NCI-H1105 (cell line): Measurements from ENCODE around the gene RIPK3.

Source experiments
- DNase-seq: peaks from one replicate; lab custom pipeline; 2025; lab: John Stamatoyannopoulos, UW

The RIPK3 gene

DNA sequence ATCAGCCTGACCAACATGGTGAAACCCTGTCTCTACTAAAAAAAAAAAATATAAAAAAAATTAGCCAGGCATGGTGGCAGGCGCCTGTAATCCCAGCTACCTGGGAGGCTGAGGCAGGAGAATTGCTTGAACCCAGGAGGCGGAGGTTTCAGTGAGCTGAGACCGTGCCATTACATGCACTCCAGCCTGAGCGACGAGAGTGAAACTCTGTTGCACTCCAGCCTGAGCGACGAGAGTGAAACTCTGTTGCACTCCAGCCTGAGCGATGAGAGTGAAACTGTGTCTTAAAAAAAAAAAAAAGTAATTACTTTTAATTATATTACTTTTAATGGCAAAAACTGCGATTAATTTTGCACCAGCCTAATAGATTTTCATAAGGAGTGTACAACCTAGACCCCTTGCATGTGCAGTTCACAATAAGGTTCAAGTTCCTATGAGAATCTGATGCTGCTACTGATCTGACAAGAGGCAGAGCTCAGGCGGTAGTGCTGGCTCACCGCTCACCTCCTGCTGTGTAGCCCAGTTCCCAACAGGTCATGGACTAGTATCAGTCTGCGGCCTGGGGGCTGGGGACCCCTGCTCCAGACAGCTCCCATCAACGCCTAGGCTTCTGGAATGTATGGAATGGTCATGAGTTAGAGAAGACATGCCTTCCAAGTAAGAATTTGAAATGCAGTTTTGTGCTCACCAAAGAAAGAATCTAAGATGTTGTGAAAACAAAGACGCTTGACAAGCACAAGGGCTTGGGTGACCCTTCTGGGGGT lies 18.4 kb downstream of the RIPK3 start:
- no peak for DNase-seq

DNA sequence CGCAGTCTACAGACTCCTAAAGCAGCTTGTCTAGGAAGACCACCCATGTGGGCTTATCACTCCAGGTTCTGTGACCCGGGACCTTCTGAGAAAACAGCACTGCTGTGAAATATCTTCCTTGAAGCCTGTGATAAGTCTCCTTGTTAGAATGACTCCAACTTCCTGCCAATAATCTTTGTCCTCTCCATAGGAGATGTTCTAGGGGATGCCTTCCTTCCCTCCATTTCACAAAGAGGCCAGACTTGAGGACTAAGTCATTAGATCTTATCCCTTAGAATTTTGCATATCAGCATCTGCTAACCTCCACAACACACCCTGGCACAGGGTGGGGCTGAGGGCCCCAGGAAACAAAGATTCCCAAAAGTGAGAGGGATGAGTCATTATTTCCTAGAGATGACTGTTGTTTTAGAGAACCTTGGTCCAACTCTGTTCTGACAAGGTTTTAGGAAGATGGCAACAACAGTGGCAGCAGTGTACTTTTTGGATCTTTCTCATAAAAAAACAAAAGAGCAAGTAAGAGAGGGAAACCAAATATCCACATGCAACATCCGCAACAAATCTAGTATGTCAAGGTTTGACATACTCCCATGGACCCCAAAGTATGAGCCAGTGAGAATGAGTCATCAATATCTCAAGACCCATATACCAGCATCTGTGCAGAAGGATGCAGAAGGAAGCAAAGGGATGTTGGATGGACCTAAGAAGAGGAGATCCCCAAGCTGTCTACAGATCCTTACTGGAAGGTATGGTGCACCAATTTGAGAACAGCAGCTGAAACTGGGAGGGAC lies 22.5 kb downstream of the RIPK3 start:
- no peak for DNase-seq

DNA sequence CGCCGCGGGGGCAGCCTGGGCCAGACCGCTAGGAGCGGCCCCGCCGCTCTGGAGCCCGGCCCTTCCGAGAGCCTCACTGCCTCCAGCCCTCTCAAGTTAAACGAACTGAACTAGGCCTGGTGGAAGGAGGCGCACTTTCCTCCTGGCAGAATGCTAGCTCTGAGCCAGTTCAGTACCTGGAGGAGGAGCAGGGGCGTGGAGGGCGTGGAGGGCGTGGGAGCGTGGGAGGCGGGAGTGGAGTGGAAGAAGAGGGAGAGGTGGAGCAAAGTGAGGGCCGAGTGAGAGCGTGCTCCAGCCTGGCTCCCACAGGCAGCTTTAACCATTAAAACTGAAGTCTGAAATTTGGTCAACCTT lies 23.2 kb downstream of the RIPK3 start:
- peak; percentile 43 for DNase-seq

DNA sequence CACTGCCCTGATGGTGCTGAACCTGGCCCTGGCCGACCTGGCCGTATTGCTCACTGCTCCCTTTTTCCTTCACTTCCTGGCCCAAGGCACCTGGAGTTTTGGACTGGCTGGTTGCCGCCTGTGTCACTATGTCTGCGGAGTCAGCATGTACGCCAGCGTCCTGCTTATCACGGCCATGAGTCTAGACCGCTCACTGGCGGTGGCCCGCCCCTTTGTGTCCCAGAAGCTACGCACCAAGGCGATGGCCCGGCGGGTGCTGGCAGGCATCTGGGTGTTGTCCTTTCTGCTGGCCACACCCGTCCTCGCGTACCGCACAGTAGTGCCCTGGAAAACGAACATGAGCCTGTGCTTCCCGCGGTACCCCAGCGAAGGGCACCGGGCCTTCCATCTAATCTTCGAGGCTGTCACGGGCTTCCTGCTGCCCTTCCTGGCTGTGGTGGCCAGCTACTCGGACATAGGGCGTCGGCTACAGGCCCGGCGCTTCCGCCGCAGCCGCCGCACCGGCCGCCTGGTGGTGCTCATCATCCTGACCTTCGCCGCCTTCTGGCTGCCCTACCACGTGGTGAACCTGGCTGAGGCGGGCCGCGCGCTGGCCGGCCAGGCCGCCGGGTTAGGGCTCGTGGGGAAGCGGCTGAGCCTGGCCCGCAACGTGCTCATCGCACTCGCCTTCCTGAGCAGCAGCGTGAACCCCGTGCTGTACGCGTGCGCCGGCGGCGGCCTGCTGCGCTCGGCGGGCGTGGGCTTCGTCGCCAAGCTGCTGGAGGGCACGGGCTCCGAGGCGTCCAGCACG lies 23.8 kb downstream of the RIPK3 start:
- peak; percentile 52 for DNase-seq

DNA sequence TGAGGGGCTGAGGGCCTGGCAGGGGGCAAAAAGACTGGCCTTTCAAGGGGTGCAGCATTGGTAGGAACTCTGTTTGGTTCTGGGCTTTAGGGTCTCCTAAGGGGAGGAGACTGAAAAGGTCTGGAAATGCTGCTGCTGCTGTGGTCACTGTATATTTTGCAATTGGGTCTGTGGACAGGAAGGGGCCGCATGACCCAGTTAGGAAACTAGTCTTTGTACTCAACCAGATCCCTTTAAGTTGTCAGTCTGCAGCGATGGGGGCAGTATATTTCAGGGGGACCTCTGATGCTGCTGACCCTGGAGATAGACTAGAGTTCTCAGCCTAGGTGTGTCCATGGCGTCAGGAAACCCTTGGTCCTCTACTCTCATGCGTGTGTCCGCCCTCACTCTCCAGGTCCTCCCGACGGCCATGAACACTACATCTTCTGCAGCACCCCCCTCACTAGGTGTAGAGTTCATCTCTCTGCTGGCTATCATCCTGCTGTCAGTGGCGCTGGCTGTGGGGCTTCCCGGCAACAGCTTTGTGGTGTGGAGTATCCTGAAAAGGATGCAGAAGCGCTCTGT lies 24.5 kb downstream of the RIPK3 start:
- DNase-seq = no peak

DNA sequence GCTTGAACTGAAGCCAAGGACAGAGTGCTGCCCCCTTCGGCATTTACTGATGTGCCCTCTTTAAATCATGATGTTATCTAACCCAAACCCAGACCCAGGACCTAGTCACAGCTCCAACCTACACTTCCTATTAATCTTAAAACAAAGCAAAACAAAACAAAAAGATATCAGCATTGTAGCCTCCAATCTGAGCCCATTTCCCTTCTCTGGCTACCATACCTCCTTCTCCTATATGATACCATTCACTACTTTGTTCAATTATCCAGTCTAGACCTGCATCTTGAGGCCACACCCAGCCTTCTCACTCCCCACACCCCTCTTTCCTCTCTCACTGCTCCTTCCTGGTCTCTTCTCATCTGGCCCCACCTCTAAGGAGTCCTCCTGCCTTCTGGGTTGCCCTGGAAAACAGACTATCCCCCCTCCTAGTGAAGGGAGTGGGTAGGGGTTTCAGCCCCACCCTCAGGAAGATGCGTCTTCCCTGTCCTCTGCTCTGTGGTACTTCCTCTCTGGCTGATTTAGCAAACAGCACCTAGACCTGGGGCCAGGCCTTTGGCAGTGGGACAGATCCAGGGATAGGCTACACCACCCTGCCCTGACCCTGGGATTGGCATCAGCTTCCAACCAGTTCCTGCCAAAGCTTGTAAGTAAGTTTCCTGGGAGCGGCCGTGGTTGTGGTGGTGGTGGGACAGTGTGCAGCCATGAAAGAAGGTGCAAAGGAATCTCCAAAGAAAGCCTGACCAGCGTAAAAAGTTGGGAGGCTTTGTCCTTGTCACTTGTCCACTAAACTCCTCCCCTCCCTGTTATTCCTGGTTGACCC lies 25.2 kb downstream of the RIPK3 start:
- DNase-seq = no peak

DNA sequence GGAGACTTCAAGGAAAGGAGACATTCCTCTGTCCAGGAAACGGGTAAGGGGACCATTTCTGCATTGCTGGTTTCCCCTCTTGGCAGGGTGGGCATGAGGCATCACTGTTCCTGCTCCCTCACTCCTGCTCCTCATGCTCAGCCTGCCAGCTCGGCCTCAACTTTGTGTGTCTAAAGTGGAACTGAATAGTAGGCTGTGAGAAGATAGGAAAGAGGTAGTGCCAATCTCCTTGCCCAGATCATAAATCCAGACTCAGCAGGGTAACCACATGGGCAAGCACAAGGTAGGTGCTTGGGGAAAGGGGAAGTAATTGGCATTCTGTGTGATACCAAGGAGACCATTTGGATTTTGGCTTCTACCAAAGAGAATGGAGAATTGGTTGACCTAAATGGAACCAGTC lies 25.9 kb downstream of the RIPK3 start:
- no peak for DNase-seq

DNA sequence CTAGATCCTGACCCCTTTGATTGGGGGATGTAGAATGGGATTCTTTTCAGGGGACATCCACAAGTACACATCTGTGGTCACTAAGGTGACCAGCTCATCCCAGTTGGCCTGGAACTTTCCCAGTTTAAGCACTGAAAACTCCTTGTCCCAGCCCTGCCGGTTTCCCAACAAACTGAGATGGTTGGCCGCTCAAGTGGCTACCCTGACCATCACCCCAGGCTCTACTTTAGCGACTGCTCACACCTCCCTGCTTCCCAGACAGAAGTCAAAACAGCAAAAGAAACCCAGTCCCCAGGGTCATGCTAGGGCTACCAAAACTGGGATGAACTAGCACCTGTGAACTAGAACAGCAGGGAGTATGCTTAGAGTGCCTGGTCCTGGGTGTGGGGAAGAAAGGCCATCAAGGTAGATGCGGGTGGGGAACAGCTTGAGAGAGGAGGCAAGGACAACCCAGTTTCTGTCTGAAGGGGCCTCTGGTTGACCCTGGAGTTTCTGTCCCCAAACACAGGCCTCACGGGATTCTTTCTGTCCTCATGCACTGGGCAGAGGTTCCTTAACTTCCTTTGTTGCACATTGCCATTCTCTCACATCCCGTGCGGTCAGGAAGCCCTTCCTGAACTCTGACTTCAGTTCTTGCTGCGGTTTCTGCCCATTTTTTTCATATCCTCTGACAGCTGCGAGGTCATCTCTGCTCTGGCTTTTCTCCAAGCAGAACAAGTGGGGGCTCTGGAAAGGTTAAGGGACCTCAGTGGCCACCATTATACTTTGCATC lies 26.9 kb downstream of the RIPK3 start:
- DNase-seq = no peak

DNA sequence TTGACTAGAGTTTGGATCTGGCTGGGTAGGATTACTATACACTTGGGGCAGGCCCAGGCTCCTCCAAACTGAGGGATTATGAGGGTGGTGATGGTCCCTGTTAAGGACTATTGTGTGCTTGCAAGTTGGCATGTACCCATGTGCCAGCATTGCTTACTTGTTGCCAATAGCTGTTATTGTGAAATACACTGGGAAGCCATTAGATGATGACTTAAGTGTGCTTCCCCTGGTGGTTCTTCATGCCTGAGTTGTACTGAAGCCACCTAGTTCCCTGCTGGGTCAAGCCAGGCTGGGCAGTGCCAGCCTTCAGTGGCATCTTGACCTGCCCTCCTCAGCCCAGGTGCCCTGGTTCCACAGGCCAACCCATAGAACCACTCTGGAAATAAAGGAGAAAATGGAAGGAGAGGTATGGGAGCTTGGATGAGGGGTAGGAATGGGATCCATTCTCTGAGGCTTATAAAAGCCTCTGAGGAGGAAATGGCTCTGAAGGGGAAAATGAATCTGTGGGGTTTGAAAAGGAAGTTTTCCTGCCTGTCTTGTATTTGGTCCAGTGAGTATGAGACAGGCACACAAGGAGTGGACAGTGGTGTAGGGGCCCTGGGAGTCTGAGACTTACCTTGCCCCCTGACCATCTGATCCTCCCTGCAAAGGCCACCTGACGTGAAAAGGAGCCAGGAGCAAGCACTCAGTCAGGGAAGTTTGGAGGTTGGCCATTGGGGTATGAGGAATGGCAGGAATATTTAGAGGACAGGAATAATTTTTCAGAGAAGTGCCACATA lies 27.8 kb downstream of the RIPK3 start:
- no peak for DNase-seq

DNA sequence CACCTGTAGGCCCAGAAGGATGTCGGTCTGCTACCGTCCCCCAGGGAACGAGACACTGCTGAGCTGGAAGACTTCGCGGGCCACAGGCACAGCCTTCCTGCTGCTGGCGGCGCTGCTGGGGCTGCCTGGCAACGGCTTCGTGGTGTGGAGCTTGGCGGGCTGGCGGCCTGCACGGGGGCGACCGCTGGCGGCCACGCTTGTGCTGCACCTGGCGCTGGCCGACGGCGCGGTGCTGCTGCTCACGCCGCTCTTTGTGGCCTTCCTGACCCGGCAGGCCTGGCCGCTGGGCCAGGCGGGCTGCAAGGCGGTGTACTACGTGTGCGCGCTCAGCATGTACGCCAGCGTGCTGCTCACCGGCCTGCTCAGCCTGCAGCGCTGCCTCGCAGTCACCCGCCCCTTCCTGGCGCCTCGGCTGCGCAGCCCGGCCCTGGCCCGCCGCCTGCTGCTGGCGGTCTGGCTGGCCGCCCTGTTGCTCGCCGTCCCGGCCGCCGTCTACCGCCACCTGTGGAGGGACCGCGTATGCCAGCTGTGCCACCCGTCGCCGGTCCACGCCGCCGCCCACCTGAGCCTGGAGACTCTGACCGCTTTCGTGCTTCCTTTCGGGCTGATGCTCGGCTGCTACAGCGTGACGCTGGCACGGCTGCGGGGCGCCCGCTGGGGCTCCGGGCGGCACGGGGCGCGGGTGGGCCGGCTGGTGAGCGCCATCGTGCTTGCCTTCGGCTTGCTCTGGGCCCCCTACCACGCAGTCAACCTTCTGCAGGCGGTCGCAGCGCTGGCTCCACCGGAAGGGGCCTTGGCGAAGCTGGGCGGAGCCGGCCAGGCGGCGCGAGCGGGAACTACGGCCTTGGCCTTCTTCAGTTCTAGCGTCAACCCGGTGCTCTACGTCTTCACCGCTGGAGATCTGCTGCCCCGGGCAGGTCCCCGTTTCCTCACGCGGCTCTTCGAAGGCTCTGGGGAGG lies 28.9 kb downstream of the RIPK3 start, which contains the start of gene LTB4R:
TSS of gene LTB4R (plus strand) at position 857 of the 959 bp plus-strand sequence. CDS start 4,150 bp downstream, outside the sequence.
- DNase-seq = no peak

DNA sequence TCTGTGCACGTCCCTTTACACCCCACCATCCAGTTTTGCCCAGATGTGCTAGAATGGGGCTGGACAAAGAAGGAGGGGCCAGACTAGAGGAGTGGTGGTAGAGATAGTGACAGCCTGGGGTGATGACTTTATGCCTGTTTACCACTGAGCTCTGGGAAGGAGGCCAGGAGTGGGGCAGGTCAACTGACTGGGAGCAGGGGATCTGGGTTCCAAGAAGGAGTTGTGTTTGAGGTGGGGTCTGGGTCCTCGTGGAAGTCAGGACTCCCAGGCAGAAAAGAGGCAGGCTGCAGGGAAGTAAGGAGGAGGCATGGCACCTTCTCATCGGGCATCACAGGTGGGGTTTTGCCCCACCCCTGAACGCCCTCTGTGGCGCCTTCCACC lies 29.5 kb downstream of the RIPK3 start:
- DNase-seq = no peak

DNA sequence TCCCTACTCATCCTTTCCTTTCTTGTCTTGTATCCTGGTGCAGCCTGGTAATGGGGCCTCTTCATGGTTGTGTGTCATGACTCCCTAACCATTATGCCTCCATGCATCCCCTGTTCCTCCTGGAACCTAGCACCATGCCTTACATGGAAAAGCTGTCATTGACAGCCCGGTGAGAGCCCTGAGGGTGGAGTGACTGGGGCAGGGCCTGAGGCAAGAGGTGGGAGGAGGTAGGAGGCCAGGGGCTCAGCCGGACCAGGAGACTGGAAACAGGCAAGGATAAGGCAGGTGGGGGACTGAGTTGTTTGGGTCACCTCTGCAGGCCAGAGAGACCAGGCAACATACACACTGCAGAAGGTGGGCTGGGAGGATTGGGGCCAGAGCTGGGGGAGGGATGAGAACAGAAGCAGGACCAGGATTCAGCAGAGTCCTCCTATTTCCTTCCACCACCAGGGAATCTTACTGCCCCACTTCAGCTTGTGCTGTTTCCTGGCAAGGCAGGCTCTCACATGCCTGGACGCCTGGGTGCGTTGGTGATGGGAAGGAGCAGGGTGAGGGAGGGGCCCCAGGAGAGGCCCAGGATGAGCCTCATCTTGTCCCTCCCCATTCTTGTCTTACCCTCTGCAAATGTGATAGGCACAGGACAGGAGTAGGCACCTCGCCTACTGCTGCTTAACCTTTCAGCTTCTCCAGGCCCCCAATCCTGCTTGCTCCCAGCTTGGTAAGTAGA lies 30.1 kb downstream of the RIPK3 start, which contains the start of gene LTB4R2:
TSS of gene LTB4R2 (plus strand) at position 603 of the 727 bp plus-strand sequence. CDS start 525 bp downstream, outside the sequence.
- DNase-seq = no peak

DNA sequence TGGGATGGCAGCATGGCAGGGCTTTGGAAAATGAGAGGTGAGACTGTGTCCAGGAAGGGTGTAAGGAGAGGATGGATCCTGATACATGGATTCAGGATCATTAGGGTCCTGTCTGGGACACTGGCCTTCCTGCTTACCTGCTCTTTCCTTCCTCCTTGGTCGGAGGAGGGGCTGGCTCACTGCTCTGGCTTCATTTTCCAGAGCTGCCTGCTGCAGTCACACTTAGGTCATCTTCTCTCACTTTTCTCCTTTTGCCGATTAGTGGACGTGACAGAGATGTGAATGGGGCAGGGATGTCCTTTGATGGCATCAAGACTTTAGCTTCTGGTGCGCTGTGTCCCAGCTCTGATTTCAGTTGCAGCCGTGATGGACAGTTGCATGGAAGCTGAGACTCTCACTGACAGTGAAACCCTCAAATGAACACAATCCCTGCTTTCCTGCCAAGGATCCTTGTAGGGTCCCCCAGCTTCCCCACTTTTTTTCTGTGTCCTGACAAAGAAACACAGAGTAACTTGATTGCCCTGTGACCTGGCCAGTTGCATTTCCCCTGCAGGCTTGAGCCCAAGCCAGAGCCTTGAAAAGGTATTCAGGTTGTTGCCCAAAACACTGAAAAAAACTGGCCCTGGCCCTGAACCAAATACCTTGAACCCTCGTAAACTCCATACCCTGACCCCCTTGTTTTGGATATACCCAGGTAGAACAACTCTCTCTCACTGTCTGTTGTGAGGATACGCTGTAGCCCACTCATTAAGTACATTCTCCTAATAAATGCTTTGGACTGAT lies 31.3 kb downstream of the RIPK3 start:
- no peak for DNase-seq

DNA sequence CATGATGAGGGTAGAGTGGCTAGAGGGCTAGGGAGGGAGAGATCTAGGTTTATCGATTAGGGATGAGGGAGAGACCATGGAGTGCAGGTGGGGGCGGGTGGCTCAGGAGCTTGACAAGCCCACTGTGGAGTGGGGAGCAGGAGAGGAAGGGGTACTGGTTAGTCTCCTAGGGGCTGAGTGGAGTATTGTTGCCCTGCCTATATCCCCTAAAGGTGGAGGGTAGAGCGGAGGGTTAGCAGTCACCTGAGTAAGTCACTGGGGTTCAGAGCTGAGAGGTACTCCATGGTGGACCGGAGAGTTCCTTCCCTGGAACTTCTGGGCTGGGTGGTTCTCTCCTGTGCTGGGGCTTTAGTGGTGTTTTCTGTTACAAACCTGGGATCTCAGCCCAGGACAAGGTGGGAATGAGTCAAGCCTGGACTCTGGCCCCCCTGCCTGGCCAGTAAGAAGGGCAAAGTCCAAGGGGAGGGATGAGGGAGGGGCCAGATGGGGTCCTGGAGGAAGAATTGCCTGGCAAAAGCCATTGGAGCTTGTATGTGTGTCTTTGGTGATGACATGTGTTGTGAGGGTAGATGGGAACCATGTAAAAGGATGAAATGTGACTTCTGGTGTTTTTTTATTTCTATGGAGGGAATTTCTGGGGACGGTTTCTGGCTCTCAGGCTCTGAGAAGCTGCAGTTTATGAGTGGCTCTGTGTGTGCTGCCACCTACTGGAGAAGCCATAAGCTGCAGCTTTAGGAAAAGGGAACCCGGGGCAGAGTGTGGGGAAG lies 32.0 kb downstream of the RIPK3 start, which contains the start of gene CIDEB:
TSS of gene CIDEB (minus strand) at position 403 of the 767 bp plus-strand sequence. CDS start at position 284, 119 bp downstream.
- no peak for DNase-seq

DNA sequence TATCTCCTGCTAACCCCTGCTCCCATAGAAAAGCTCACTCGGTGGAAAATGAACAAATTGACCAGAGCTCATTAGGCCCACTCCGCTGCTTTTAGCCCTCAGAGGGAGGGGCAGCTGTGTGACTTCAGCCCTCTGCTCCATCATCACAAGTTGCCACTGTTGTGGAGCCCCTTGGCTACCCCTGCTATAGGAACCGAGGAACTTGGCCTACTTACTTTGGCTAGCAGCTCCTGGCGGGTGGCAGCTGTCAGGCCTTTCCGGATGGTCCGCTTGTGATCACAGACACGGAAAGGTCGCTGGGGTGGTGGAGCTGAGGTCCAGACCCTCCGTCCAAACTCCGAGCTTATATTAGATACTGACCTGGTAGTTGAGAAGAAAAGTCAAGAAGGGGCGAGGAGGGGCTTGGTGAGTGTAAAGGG lies 32.6 kb downstream of the RIPK3 start:
- DNase-seq = no peak

DNA sequence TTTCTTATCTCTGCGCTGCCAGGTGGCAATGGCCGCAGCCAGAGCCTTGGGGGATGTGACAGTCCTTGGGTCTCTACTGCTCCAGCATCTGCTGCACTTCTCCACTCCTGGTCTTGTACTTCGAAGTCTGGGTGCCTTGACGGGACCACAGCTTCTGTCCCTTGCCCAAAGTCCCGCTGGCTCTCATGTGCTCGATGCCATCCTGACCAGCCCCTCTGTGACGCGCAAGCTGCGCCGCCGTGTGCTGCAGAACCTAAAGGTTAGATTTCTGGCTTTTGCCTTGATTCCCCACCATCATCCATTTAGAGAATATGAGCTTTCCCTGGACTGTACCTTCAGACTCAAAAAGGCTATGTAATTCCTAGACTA lies 35.8 kb downstream of the RIPK3 start:
- DNase-seq = no peak
